ENCODE data around the gene ELFN1.

DNA sequence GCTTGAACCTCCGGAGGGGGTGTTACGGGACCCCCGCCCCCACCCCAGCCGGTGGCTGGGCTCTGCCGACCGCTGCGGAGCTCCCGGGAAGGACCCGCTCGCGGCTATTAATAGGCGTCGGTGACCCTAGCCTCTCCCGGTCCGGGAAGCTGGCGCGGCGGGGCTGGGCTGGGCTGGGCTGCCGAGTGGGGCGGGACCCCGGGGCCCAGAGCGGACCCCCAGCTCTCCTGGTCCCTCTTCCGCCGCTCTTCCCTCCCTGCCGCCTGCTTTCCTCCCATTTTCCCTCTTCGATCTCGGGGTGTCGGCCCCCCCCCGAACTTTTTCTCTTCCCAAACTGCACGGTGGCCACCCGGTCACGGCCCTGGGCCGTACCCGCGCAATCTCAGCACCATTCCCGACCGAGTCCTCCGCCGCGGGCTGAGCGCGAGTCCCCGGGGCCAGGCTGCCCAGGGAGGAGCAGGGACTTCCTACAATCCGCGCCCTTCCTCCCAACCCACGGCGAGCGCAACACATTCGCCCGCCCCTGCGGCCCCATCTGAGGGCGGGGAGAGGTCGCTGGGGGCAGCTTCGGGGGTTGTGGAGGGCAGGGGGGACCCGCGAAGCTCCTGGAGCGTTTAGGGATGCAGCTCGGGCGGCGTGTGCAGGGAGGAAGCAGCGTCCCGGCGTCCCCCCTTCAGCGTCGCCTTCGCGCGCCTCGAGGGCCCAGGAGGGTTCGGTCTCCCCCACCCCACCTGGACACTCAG lies 3.1 kb upstream of the ELFN1 start:
- TF ChIP-seq CTCF (IDR thresholded peaks at IDR 0.05; ENCODE audit: insufficient read depth, low read depth, low read length) (no peak), EZH2 (IDR thresholded peaks at IDR 0.05; ENCODE audit: insufficient read depth, low read length) (peak; percentile 58)

Measured in astrocyte (in vitro differentiated cells and primary cell).